Liver (tissue), 9 donors: ENCODE results near the gene GLS. TPM values are rescaled to one million over a fixed set of nuclear protein-coding genes. Genes with fewer than 3 reads are reported as not detected.

Source experiments
- DNase-seq: peaks from one replicate; pipeline ENCODE4 v3.0.0-alpha.2; 2017; ENCODE audit warnings: low spot score
- H3K27ac ChIP-seq, 2 donors: one replicate each; pipeline ENCODE4 v1.7.0; 2013; ENCODE audit warnings: inconsistent platforms in 2 of 2, low read length in 2 of 2, control low read depth in 1 of 2, low read depth in 1 of 2, mild to moderate bottlenecking in 1 of 2
- H3K27me3 ChIP-seq, 4 donors: one replicate each; pipeline versions ENCODE4 v1.6.1 to v1.7.0; 2013; ENCODE audit warnings: low read length in 3 of 4, inconsistent platforms in 1 of 4, mild to moderate bottlenecking in 1 of 4, moderate library complexity in 1 of 4; ENCODE audit not compliant: control insufficient read depth in 4 of 4, insufficient read depth in 4 of 4
- H3K36me3 ChIP-seq, 4 donors: one replicate each; pipeline versions ENCODE4 v1.6.1 to v1.7.0; 2013; ENCODE audit warnings: low read length in 3 of 4, mild to moderate bottlenecking in 3 of 4, low read depth in 1 of 4, moderate library complexity in 1 of 4; ENCODE audit not compliant: control insufficient read depth in 4 of 4, insufficient read depth in 3 of 4
- H3K4me1 ChIP-seq, 4 donors: one replicate each; pipeline versions ENCODE4 v1.6.1 to v1.7.0; 2013; ENCODE audit warnings: low read length in 3 of 4, mild to moderate bottlenecking in 3 of 4, moderate library complexity in 1 of 4; ENCODE audit not compliant: control insufficient read depth in 4 of 4, insufficient read depth in 4 of 4
- H3K4me3 ChIP-seq, 3 donors: one replicate each; pipeline versions ENCODE4 v1.6.1 to v1.7.0; 2013; ENCODE audit warnings: low read length in 3 of 3, control low read depth in 1 of 3, low read depth in 1 of 3, mild to moderate bottlenecking in 1 of 3
- H3K9ac ChIP-seq, 2 donors: one replicate each; pipeline ENCODE4 v1.7.0; 2013; ENCODE audit warnings: low read length in 2 of 2, mild to moderate bottlenecking in 2 of 2, moderate library complexity in 2 of 2, control low read depth in 1 of 2, low read depth in 1 of 2
- H3K9me3 ChIP-seq, 4 donors: one replicate each; pipeline versions ENCODE4 v1.6.1 to v1.7.0; 2013; ENCODE audit warnings: low read length in 3 of 4; ENCODE audit not compliant: control insufficient read depth in 4 of 4
- EGR1 ChIP-seq, 2 donors: IDR thresholded peaks; 2 replicates each; pipeline ENCODE4 v1.6.1; 2016 to 2018; ENCODE audit warnings: antibody characterized with exemption in 2 of 2, low read depth in 2 of 2
- FOXA1 ChIP-seq: IDR thresholded peaks from 2 replicates; pipeline ENCODE4 v1.6.1; 2016; ENCODE audit warnings: antibody characterized with exemption
- FOXA2 ChIP-seq: IDR thresholded peaks from 2 replicates; pipeline ENCODE4 v1.6.1; 2016; ENCODE audit warnings: antibody characterized with exemption
- GABPA ChIP-seq, 2 donors: IDR thresholded peaks in 1 of 2; conservative IDR thresholded peaks in 1 of 2; 2 replicates each; pipeline ENCODE4 v1.6.1; 2016; ENCODE audit warnings: antibody characterized with exemption in 2 of 2, mild to moderate bottlenecking in 1 of 2, moderate library complexity in 1 of 2
- HNF4A ChIP-seq, 2 donors: conservative IDR thresholded peaks; 2 replicates each; pipeline ENCODE4 v1.6.1; 2016; ENCODE audit warnings: antibody characterized with exemption in 2 of 2, mild to moderate bottlenecking in 2 of 2
- HNF4G ChIP-seq: IDR thresholded peaks from 2 replicates; pipeline ENCODE4 v1.6.1; 2016; ENCODE audit warnings: antibody characterized with exemption
- JUND ChIP-seq, 2 donors: IDR thresholded peaks; 2 replicates each; pipeline ENCODE4 v1.6.1; 2016; ENCODE audit warnings: antibody characterized with exemption in 2 of 2
- NR2F2 ChIP-seq: IDR thresholded peaks from 2 replicates; pipeline ENCODE4 v1.6.1; 2016; ENCODE audit warnings: antibody characterized with exemption
- RAD21 ChIP-seq, 2 donors: IDR thresholded peaks; 2 replicates each; pipeline ENCODE4 v1.6.1; 2016; ENCODE audit warnings: antibody characterized with exemption in 2 of 2, mild to moderate bottlenecking in 2 of 2
- RXRA ChIP-seq, 2 donors: IDR thresholded peaks; 2 replicates each; pipeline ENCODE4 v1.6.1; 2017 to 2018; ENCODE audit warnings: antibody characterized with exemption in 2 of 2, mild to moderate bottlenecking in 1 of 2
- SP1 ChIP-seq: IDR thresholded peaks from 2 replicates; pipeline ENCODE4 v1.6.1; 2018; ENCODE audit warnings: antibody characterized with exemption, mild to moderate bottlenecking
- TAF1 ChIP-seq: conservative IDR thresholded peaks from 2 replicates; pipeline ENCODE4 v1.6.1; 2016; ENCODE audit warnings: antibody characterized with exemption, mild to moderate bottlenecking
- YY1 ChIP-seq: IDR thresholded peaks from 2 replicates; pipeline ENCODE4 v1.6.1; 2016; ENCODE audit warnings: antibody characterized with exemption, mild to moderate bottlenecking
- WGBS: extraction: QIAGEN DNeasy Blood & Tissue Kit; methylation state at CpG from one replicate; pipeline ENCODE4 v1.1.7; 2013; 5-methylcytosine and 5-hydroxymethylcytosine counted together
- polyA plus RNA-seq, 2 donors: library from polyadenylated mRNA; stranded (reverse) in 1 of 2; unstranded in 1 of 2; fragments of 200-250 nt in 1 of 2; fragments of >200 nt in 1 of 2; fragmentation: Nextera tagmentation in 1 of 2; extraction: Ambion mirVana in 1 of 2; gene quantifications; one replicate each; pipeline versions ENCODE4 v1.2.1 to v1.2.3, GENCODE V29; 2013 to 2015
- total RNA-seq, 2 donors: library from RNA; depleted of rRNA; stranded (reverse); fragments of >200 nt; gene quantifications; one replicate each; pipeline ENCODE4 v1.2.3, GENCODE V29; 2014
- TF ChIP-seq, protein P1 (sequence below): IDR thresholded peaks from 2 replicates; pipeline ENCODE4 v1.6.1; 2016; ENCODE audit warnings: antibody characterized with exemption, mild to moderate bottlenecking
- TF ChIP-seq, protein P2 (sequence below): IDR thresholded peaks from 2 replicates; pipeline ENCODE4 v1.6.1; 2016; ENCODE audit warnings: antibody characterized with exemption
- TF ChIP-seq, protein P3 (sequence below): IDR thresholded peaks from 2 replicates; pipeline ENCODE4 v1.6.1; 2016; ENCODE audit warnings: antibody characterized with exemption
- TF ChIP-seq, protein P4 (sequence below): fragments of 150-350 bp; IDR thresholded peaks from 2 replicates; pipeline ENCODE4 v1.5.1; 2017; ENCODE audit warnings: improper control_type of control experiment, low read depth, low read length; ENCODE audit not compliant: missing input control
- TF ChIP-seq, protein P5 (sequence below): IDR thresholded peaks from 2 replicates; pipeline ENCODE4 v1.6.1; 2016; ENCODE audit warnings: antibody characterized with exemption
- donor health status: healthy.
- donor health status: healthy.
- donor health status: healthy.
- donor health status: healthy.
- donor health status: healthy.

Gene GLS
- total and polyA plus RNA-seq, 4 donors, result 4.3 to 38.6 (median 16.5) TPM

DNA sequence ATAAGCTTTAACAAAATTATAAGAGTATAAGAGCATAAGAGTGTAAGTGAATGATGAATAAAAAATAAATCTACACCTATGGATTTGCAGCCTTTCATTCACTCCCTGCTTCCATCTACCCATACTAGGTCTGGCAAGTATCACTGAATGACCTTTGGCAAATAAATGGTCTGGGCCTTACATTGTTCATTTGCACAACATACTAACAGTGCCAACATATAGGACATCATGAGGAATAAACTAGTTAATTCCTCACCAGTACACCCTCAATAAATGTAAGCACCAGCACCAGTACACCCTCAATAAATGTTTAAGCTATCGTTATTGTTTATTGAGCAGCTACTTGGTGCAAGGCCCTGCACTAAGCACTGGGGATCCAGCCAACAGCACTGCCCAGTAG, 106.5 kb downstream of the GLS start:
- peaks cover 16 to 90% (median 76%) of the 10 kb centered on the region in 4 donors for H3K36me3 ChIP-seq
- H3K9me3 ChIP-seq, result no peaks in the 10 kb centered on the region
- peaks cover 0 to 13% (median 5%) of the 10 kb centered on the region in 4 donors for H3K4me1 ChIP-seq
- H3K27ac ChIP-seq, result no peak overlapping the region
- TF ChIP-seq JUND (IDR thresholded peaks at IDR 0.05) (no peak), YY1 (no peak), FOXA1 (no peak), SP1 (no peak), GABPA (IDR thresholded peaks at IDR 0.05 in 1 of 2, conservative IDR thresholded peaks at IDR 0.05 in 1 of 2) (no peak), FOXA2 (no peak), TAF1 (no peak), HNF4A (conservative IDR thresholded peaks at IDR 0.05) (no peak), HNF4G (no peak), NR2F2 (no peak), EGR1 (IDR thresholded peaks at IDR 0.05; ENCODE audit: low read depth in 2 of 2) (no peak), RXRA (IDR thresholded peaks at IDR 0.05) (no peak), RAD21 (IDR thresholded peaks at IDR 0.05) (no peak)
- TF ChIP-seq, protein P1, sequence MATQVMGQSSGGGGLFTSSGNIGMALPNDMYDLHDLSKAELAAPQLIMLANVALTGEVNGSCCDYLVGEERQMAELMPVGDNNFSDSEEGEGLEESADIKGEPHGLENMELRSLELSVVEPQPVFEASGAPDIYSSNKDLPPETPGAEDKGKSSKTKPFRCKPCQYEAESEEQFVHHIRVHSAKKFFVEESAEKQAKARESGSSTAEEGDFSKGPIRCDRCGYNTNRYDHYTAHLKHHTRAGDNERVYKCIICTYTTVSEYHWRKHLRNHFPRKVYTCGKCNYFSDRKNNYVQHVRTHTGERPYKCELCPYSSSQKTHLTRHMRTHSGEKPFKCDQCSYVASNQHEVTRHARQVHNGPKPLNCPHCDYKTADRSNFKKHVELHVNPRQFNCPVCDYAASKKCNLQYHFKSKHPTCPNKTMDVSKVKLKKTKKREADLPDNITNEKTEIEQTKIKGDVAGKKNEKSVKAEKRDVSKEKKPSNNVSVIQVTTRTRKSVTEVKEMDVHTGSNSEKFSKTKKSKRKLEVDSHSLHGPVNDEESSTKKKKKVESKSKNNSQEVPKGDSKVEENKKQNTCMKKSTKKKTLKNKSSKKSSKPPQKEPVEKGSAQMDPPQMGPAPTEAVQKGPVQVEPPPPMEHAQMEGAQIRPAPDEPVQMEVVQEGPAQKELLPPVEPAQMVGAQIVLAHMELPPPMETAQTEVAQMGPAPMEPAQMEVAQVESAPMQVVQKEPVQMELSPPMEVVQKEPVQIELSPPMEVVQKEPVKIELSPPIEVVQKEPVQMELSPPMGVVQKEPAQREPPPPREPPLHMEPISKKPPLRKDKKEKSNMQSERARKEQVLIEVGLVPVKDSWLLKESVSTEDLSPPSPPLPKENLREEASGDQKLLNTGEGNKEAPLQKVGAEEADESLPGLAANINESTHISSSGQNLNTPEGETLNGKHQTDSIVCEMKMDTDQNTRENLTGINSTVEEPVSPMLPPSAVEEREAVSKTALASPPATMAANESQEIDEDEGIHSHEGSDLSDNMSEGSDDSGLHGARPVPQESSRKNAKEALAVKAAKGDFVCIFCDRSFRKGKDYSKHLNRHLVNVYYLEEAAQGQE, result no peak
- TF ChIP-seq, protein P2, sequence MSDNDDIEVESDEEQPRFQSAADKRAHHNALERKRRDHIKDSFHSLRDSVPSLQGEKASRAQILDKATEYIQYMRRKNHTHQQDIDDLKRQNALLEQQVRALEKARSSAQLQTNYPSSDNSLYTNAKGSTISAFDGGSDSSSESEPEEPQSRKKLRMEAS, result no peak
- TF ChIP-seq, protein P3, sequence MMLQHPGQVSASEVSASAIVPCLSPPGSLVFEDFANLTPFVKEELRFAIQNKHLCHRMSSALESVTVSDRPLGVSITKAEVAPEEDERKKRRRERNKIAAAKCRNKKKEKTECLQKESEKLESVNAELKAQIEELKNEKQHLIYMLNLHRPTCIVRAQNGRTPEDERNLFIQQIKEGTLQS, result no peak
- TF ChIP-seq, protein P4, sequence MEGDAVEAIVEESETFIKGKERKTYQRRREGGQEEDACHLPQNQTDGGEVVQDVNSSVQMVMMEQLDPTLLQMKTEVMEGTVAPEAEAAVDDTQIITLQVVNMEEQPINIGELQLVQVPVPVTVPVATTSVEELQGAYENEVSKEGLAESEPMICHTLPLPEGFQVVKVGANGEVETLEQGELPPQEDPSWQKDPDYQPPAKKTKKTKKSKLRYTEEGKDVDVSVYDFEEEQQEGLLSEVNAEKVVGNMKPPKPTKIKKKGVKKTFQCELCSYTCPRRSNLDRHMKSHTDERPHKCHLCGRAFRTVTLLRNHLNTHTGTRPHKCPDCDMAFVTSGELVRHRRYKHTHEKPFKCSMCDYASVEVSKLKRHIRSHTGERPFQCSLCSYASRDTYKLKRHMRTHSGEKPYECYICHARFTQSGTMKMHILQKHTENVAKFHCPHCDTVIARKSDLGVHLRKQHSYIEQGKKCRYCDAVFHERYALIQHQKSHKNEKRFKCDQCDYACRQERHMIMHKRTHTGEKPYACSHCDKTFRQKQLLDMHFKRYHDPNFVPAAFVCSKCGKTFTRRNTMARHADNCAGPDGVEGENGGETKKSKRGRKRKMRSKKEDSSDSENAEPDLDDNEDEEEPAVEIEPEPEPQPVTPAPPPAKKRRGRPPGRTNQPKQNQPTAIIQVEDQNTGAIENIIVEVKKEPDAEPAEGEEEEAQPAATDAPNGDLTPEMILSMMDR, result no peak
- TF ChIP-seq, protein P5, sequence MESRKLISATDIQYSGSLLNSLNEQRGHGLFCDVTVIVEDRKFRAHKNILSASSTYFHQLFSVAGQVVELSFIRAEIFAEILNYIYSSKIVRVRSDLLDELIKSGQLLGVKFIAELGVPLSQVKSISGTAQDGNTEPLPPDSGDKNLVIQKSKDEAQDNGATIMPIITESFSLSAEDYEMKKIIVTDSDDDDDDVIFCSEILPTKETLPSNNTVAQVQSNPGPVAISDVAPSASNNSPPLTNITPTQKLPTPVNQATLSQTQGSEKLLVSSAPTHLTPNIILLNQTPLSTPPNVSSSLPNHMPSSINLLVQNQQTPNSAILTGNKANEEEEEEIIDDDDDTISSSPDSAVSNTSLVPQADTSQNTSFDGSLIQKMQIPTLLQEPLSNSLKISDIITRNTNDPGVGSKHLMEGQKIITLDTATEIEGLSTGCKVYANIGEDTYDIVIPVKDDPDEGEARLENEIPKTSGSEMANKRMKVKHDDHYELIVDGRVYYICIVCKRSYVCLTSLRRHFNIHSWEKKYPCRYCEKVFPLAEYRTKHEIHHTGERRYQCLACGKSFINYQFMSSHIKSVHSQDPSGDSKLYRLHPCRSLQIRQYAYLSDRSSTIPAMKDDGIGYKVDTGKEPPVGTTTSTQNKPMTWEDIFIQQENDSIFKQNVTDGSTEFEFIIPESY, result no peak
- WGBS, result 50% methylated on average over 1 of the region's 1 CpG
- no peaks in the 10 kb centered on the region for H3K27me3 ChIP-seq
- no peak overlapping the region for H3K9ac ChIP-seq
- no peak overlapping the region for H3K4me3 ChIP-seq
- no peak for DNase-seq
